Right ventricle myocardium superior (tissue), 1 donor: Measurements from ENCODE around the gene DLX4. TPM values are rescaled to one million over a fixed set of nuclear protein-coding genes. Genes with fewer than 3 reads are reported as not detected.

Source experiments
- ATAC-seq: fragments of 200-7000 bp; cut with Tn5 transposase; one replicate; pipeline ENCODE4 v1.9.1; 2020; ENCODE audit warnings: mild to moderate bottlenecking; ENCODE audit not compliant: poor library complexity
- DNase-seq: peaks from one replicate; pipeline ENCODE4 v3.0.0-alpha.2; 2020
- intact Hi-C: fragments of 100-400 bp; cut with DNase I; formaldehyde crosslinking; loops from one replicate; pipeline ENCODE4 v1.11.2; 2022
- total RNA-seq: library from RNA; stranded (reverse); fragmentation: NEBNext Ultra II Directional; extraction: Animal tissue kit (Norgen Biotek cat#: 25700); gene quantifications from one replicate; pipeline ENCODE4 v1.2.1, GENCODE V29; 2021
- donor health status: DM: no; HTN: yes; CAD: no; lungs with severe emphysema.

The DLX4 gene
- total RNA-seq, 1 donor from 2014 or later, result not detected

DNA sequence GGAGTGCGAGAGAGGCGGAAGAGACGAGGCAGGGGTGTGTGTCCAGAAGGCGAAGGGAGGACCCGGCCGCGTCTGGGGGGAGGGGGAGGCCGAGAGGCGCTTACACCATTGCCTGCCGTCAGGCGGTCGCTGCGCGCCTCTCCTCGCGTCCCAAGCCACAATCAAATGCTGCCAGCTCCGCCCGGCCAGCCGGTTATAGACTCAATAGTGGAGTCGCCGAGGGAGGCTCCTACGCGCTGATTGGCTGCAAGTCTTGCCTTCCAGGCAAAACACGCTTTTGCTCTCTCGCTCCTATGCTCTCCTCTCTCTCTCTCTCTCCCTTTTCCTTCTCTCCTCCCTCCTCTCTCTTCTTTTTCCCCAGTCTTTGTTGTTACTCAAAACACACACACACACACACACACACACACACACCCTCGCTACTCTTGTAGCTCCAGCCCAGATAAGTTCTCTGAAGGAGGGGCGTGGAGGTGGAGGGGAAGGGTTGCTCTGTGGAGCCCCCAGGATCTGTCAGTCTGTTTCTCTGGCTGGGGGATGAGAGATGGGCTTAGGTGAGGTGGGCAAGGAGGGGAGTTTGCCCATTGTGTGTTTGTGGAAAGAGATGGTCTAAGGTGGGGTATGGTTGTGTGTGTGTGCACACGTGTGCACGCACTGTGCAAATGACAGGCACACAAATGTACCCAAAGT is 26.2 kb downstream of the DLX4 start, which contains the start of gene DLX3:
Gene DLX3 (minus strand): TSS at position 170 of the 684 bp plus-strand sequence. CDS start 226 bp downstream, outside the sequence.
- ATAC-seq, result peak; percentile 67
- peak; percentile 84 for DNase-seq
- intact Hi-C loops, result loop anchor here (5.0 to 10.0 kb wide), 2 partner anchors 113 to 290 kb away; partner anchors contain the start of gene SLC35B1

DNA sequence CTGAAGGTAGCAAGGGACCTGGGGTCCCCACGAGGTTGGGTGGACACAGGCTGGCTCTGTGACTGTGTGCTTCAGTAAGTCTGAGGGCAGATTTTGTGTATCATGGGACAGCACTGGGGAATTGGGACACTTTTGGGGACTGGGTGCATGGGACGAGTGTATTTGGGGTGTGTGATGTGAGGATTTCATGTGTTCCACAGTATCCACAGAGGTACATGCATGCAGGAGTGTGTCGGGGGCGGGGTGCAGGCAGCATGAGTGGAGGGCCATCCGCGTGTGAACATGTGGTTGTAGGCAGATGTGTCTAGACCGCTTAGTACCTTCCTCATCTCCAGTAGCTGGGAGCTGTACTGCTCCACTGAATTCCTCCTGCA is 27.1 kb downstream of the DLX4 start:
- ATAC-seq (no peak), DNase-seq (no peak)
- intact Hi-C loops, result loop anchor here (2.0 to 10.0 kb wide), 3 partner anchors 114 to 439 kb away; partner anchors contain the start of gene SLC35B1

DNA sequence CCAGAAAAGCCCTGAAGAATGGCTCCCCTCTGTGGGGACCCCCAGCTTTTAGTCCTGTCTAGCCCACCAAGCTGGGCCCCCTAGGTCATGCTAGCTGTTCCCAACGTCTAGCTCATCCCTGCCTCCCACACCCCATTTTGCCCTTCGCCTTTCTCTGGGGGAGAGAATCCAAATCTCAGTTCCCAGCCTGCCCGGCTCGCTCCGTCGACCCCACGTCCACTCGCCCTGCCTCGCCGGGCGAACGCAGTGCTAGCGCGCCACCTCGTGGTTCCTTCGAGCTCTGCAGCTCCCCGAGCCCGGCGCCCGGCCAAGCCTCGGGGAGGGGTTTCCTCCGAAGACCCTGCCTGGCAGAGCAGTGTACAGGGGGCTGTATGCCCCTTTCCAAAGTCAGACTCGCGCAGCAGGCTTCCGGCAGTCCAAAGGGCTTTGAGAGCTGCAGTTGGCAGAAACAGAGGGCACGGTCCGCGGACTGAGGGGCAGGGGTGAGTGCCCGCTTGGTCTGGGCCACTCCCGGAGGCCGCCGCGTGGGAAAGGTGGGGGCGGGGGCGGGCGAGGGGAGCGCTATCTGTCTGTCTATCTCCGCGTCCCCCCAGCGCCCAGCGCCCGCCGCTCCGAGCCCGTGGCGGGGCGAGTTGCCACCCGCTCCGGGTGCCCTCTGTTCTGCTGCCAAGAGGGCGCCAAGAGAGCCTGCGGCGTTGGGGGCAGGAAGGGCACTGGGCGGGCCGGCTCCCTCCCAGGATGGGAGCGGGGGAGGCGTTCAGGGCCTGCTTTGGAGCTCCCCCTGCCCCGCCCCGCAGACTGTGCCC is 27.7 kb downstream of the DLX4 start:
- DNase-seq, result peak; percentile 76
- intact Hi-C loops, result loop anchor here (2.0 to 10.0 kb wide), 3 partner anchors 114 to 440 kb away; partner anchors contain the start of gene SLC35B1
- peak; percentile 72 for ATAC-seq

DNA sequence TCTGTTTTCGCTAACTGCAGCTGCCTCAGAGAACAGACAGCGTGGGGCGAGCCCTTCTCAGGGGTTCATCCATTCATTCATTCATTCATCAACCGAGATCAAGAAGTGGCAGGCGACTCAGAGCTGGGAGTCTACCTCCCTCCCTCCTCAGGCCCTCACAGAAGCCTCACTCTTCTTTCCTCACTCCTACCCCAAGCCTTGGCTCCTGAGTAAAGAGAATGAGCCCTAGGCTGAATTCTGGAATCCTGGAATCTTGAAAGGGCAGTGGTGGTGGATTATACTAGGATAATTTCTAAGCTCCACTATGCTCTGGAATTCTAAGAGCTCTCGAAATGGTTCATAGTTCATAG is 28.3 kb downstream of the DLX4 start:
- DNase-seq (no peak), ATAC-seq (no peak)
- intact Hi-C loops, result loop anchor here (2.0 to 10.0 kb wide), 3 partner anchors 115 to 440 kb away; partner anchors contain the start of gene SLC35B1

DNA sequence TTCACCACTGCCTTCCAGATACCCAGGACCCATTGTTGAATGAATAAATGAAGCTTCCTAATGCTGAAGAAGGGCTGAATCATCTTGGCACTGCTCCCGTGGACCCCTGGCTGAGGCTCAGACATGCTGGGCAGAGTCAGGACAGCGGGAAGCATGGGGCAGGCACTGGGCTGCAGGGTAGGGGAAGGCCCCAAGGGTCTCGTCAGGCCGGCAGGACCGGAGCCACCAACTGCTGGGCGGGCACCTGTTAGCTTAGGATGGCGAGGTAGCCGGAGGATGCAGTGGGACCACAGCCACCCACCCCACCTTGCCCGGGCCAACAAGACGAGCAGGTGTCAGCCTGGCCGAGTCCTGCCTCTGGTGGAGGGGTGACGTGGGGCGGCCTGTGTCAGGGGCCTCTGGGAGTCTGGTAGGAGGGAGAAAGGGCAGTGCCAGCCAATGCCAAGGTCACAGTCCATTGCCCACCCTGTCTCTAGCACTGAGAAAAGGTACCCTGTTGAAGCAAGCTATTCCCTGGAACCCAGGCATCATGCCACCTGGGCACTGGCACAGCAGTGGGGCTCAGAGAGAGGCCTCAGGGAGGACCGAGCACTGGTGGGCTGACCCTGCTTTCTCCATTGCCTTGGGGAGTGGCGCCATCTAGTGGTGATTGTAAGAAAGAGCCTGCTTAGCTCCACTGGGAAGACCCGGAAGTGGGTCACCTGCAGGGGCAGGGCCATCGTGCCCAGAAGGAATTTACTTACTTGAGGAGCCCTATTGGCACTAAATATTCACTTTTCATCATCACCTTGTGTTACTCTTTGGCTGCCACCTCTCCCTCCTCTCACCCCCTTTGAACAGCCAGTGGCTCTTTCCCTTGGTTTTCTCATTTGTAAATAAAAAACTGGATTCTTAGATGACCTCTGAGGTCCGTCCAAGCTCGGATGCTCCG is 29.0 kb downstream of the DLX4 start:
- ATAC-seq (peak; percentile 76), DNase-seq (peak; percentile 69)
- intact Hi-C loops, result loop anchor here (2.0 to 10.0 kb wide), 4 partner anchors 116 to 441 kb away; partner anchors contain the start of gene SLC35B1

DNA sequence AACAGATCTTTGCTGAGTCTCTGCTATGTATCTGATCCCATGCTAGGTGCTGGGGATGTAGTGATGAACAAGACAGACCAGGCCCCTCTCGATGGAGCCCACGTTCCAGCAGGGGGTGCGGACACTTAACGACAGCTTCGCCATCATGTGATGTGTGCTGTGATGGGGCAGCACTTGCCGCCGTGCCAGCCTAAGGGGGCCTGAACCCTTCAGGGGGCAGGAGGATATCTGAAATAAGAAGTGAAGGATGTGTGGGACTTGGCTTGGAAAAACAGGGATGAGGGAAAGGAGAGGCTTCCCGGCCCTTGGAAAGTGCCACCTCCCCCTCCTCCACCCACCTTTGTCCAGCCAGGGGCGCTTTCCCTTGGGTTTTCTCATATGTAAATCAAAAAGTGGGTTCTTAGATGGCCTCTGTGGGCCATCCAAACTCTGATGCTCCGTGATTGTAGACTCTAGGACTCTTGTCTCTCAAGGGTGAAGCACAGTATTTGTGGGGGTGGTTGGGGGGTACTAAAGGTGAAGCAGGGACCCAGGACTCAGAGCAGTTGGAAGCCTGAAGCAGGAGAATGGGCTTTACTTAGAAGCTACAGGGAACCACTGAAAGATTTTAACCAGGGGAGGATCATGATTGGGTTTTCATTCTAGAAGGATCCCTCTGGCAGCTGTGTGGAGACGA is 30.0 kb downstream of the DLX4 start:
- intact Hi-C loops, result loop anchor here (2.0 to 10.0 kb wide), 3 partner anchors 117 to 294 kb away; partner anchors contain the start of gene SLC35B1
- ATAC-seq (no peak), DNase-seq (no peak)

DNA sequence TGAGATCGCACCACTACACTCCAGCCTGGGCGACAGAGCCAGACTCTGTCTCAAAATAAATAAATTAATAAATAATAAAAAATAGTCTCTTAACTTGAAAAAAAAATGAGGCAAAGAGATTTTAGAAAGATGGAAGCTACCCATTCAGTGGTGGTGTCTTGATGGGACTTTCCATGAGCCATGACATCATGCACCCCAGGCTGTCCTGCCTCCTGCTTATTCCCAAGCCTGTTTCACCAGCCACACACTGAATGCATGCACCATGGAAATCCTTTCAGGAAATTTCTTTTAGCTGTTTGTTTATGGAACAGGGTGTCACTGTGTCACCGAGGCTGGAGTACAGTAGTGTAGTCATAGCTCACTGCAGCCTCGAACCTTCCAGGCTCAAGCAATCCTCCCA is 34.9 kb downstream of the DLX4 start:
- ATAC-seq (no peak), DNase-seq (no peak)
- intact Hi-C loops, result no loop called here

DNA sequence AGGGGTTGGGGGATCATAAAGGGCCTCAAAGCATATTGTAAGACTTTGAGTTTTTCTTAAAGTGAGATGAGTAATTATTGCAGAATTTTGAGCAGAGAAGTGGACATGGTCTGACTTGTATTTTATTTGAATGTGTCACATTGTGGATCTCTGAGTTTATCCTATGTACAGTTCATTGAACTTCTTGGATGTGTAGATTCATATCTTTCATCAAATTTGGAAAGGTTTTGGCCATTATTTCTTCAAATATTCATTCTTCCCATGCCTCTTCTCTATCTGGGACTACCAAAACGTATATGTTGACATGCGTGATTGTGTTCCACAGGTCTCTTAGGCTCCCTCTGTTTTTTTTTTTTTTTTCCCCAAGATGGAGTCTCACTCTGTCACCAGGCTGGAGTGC is 40.3 kb downstream of the DLX4 start:
- no peak for DNase-seq
- ATAC-seq, result no peak
- intact Hi-C loops, result no loop called here

DNA sequence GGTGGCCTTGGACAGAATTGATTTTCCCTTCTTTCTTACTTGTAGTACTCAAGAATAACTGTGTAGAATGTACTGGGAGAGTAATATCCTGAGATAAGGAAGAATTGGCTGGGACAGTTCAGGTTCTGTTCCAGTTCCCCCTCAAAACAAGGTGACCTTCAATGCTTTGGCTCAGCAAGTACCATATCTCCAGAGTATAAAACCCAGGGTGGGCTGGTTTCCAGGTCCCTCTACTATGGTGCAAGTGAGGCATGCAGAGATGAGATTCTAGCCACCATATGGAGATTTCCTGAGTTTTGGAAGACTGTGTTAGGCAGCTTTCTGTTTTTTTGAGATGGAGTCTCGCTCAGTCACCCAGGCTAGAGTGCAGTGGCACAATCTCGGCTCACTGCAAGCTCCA is 44.1 kb downstream of the DLX4 start:
- ATAC-seq (no peak), DNase-seq (no peak)
- intact Hi-C loops, result no loop called here

DNA sequence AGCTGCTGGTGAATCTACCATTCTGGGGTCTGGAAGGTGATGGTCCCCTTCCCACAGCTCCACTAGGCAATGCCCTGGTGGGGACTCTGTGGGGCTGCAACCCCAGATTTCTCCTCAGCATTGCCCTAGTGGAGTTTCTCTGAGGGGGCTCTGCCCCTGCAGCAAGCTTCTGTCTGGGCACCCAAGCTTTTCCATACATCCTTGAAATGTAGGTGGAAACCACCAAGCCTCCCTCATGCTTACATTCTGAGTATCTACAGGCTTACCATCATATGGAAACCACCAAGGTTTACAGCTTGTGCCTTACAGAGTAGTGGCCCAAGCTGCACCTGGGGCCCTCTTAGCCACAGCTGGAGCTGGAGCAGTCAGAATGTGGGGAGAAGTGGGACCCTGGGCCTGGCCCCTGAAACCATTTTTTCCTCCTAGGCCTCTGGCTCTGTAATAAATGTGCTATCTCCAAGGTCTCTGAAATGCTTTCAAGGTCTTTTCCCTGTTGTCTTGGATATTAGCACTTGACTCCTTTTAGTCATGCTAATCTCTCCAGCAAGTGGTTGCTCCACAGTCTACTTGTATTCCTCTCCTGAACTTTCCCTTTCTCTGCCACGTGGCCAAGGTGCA is 45.6 kb downstream of the DLX4 start:
- intact Hi-C loops, result no loop called here
- DNase-seq (no peak), ATAC-seq (no peak)

DNA sequence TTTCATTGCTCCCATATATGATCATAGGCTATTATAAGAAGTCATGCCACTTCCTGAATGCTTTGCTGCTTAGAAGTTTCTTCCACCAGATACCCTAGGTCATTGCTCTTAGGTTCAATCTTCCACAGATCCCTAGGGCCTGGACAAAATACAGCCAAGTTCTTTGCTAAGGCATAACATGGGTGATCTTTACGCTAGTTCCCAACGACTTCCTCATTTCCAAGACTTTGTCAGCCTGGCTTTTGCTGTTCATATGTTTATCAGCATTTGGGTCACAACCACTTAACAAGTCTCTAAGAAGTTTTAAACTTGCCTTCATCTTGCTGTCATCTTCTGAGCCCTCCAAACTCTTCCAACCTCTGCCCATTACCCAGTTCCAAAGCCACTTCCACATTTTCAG is 46.2 kb downstream of the DLX4 start:
- ATAC-seq, result no peak
- intact Hi-C loops, result no loop called here

DNA sequence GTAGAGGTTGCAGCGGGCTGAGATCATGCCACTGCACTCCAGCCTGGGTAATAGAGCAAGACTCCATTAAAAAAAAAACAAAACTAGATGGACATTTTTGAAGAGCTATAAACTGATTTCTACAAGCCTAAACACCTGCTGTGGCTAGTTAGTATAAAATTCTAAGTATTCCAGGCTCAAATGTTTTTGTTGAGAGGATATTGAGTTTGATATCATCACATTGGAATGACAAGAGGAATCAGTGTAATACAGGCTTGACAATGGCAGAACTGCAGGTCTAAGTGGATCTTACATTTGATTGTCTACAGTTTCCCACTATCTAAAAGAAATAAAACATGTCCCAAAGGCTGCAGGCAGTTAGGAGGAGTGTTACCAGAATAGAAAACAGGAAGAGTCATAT is 49.9 kb downstream of the DLX4 start:
- intact Hi-C loops, result no loop called here
- DNase-seq (no peak), ATAC-seq (no peak)

More for the DNA sequence above, 46.2 kb downstream of the DLX4 start:
- DNase-seq, result no peak

DNA sequence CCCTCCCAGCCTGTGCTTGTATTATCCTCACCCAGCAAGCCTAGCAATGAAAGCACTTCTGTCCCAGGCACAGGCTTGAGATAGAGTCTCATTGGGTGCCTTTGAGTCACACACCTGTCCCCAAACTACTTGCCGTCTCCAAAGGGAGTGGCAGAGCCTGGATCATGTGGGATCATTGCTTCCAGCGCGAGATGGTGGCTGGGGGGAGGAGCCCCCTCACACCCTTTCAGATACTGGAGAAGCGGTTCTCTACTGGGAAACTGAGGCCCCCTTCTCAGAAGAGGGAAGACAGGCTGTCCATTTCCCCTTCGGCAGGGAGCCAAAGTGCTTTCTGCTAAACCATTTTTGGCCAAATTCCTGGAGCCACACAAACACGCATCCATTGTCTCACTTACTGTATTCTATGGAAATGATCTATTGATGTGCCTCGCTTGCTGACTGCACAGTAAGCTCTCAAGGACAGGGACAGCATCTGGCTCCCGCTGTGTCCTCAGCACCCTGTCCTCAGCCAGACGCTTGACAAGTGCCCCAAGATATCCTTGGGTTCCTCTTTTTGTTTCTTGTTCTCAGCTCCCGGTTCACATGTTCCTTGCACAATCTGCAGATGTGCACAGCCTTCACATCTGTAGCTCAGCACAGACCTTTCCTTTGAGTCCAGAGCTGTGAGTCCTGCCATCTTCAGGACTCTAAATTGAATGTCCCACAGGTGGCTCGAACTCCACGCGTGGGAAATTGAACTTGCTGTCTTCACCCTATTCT is 52.0 kb downstream of the DLX4 start:
- intact Hi-C loops, result loop anchor here (10.0 kb wide), 1 partner anchor 274 kb away; no protein-coding TSS in a partner anchor
- ATAC-seq (no peak), DNase-seq (no peak)

DNA sequence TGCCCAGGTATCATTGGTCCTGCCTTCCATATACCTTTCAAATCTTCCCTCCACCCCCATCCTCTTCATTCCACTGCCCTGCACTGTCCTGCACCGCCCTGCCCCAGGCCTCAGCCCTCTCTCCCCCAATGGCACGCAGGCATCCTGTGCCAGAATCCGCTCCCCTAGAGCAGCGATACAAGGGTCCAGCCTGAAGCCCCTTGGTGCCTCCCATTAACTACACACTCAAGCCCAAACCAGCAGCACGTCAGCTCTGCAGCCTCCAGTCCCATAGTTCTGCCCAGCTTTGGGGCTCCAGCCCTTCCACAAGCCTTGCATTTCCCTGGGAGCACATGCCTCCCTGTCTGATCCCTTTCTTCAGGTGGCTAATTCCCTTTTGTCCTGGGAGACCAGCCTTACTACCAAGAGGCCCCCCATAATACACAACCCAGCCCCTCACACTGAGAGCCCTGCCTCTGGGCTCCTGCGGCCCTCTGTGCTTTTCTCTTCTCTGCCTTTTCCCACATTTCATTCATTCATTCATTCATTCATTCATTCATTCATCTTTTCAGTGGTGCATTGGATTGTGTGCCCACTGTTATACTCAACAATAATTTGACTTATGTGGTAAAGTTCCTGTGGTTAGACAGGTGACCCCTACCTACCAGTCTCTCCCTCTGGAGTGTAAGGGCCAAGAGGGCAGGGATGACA is 52.8 kb downstream of the DLX4 start:
- DNase-seq (no peak), ATAC-seq (no peak)
- intact Hi-C loops, result loop anchor here (10.0 kb wide), 1 partner anchor 273 kb away; no protein-coding TSS in a partner anchor

DNA sequence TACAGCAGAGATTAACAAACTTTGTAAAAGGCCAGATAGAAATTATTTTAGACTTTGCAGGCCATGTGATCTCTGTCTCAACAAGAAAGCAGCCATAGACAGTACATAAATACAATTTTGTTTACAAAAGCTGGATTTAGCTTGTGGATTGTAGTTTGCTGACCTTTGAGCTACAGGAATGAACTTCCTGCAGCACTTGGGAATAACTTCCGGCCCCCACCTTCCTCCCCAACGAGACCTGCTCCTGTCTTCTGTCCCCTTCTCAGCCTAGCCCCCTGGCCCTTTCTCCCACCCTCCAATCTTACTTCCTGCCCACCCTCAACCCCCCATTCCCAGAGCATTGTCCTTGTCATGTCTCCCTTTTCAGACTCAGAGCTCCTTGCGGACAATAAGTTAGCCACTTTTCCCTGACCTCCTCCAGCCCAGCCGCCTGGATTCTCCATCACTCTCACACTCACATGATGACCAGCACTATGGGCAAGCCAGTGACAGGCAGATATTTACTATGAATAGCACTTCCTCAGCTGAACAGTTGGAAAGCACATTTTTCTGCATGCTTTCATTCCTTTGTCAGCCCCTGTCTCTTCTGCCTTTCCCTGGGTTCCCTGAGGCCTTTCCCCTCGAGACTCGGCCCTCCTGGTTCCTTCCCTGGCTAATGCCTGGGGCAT is 53.6 kb downstream of the DLX4 start:
- DNase-seq (no peak), ATAC-seq (no peak)
- intact Hi-C loops, result loop anchor here (10.0 kb wide), 1 partner anchor 272 kb away; no protein-coding TSS in a partner anchor

DNA sequence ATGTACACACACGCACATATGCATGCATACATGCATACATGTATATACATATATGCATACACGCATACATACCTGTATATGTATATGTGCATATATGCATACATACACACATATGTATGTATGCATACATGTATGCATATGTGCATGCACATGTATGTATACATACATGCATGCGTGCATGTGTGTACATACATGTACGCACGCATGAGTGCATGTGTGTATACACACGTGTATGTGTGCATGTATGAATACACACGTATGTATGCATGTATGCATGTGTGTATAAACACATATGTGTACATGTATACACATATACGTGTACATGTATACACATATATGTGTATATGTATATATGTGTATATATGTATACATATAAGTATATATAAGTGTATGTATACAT is 54.5 kb downstream of the DLX4 start:
- no peak for ATAC-seq
- intact Hi-C loops, result loop anchor here (10.0 kb wide), 1 partner anchor 271 kb away; no protein-coding TSS in a partner anchor
- DNase-seq, result no peak
